Activated naive CD4-positive, alpha-beta T cell (primary cell): ENCODE results near the gene TBC1D5.
"Not testable (repeated sequence)": the region's sequence is repeated elsewhere in the genome, so short reads cannot be mapped to it uniquely, and the experiment has no call there.

Experiments
- DNase-seq, 4 experiments: peaks; one replicate each; lab custom pipeline; 2025; lab: John Stamatoyannopoulos, UW

The TBC1D5 gene

DNA sequence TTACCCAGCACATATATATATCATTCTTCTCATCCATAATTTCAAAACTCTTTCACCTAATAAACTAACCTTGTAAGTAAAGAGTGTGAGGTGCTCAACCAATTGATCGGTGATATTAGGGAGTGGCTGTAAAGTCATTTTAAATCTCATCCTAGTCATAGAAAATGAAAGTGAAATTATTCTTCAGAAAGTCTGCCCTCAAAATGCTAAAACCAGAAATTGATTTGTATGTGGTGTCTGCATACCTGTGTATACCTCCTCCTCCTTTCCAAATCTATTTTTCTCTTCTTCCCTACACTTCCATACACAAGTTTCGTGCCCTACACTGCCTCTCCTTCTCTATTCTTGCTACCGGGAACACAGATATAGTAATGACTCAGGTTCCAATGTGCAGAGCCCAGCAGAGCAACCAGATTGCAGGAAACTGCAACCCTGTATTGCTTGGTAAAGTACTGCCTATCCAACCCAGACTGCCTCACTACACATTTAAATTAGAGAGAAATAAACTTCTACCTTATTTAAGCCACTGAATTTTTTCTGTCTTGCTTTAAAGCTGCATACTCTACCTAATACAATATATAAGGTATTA, 7.4 kb upstream of the TBC1D5 start:
- DNase-seq: no peak

DNA sequence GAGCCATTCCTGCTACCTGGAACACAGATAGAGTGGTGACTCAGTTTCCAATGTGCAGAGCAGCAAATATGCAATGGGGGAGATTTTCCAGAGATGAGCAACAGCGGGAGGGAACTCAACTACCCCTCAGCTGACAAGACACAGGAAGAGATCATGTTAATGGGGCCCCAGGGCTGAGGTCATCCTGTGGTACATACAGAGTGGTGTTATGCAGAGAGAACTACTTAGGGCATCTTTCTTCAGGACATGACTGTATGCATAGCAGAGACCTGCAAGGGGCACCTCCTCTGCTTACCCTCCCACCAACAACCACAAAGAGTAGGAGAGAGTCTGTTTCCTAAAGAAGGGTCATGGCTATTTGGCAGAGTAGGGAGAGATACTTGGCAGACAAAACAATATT, 6.8 kb upstream of the TBC1D5 start:
- DNase-seq: no peak

DNA sequence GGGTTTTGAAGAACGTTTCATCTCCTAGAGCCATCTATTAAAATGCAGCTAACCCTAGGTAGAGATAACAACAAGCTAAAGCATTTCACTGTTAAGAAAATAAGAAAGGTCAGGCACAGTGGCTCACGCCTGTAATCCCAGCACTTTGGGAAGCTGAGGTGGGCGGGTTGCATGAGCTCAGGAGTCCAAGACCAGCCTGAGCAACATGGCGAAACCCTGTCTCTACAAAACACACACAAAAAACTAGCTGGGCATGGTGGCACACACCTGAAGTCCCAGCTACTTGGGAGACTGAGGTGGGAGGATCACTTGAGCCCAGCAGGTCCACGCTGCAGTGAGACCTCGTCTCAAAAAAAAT, 5.4 kb upstream of the TBC1D5 start:
- DNase-seq: no peak

DNA sequence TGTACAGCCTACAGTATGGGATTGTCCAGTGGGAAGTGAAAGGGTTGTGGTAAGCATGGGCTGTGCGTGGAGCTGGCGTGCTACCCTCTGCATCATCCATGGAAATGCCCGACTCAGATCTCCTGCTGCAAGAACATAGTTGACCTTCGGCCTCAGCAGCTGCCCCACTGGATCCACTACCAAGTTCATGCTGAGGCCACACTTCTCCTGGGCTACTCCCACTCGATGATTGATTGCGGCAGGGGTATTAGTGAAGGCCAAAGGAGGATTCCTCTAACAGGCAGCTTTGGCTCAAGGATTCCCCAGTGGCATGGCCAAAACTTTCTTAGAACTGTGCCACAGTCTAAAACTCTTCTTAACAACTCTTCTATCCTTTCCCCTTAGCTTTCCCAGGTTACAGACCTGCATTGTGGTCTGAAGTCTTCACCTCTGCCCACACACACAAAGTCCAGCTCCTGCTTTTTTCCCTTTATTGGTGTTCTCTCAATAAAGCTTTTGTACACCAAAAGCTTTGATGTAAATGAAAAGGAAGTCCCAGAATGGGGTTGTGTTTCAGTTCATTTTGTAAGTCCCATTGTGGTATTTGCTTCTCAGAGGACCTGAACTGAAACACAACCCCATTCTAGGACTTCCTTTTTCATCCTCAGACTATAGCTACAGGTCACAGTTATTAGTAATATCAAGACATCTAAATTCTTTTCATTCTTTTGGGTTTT, 4.9 kb upstream of the TBC1D5 start:
- DNase-seq: no peak

DNA sequence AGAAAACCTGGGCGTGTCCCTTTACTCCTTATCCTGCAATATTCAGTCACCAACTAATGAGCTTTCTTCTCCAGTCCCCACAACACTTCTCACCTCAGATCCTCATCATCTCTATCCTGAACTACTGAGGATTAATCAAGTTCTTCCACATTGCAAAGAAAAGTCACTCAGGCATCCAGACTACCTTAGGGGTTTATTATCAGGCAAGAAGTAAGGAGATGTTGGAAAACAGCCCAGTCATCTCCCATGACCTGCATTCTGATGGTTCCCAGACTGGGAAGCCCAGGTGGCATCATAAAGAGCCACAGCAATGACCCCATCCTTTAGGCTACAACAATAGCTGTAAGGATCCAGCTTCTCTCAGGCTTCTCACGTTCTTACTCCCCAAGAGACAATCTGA, 3.5 kb upstream of the TBC1D5 start:
- DNase-seq: no peak

DNA sequence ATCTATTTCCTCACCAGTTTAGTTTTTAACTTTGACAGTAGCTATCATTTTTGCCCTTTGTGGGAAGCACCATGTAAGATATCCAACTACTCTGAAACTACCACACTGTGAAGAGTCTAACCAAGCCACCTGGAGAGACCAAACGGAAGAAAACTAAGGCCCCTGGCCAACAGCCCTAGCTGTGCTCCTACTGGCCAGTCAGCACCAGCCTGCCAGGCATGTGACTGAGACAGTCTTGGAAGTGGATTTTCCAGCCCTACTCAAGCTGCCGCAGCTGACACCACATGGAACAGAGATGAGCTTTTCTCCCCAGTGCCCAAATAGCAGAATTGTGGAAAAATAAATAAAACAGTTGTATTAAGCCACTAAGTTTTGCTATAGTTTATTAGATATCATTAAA, 2.9 kb upstream of the TBC1D5 start:
- no peak for DNase-seq

DNA sequence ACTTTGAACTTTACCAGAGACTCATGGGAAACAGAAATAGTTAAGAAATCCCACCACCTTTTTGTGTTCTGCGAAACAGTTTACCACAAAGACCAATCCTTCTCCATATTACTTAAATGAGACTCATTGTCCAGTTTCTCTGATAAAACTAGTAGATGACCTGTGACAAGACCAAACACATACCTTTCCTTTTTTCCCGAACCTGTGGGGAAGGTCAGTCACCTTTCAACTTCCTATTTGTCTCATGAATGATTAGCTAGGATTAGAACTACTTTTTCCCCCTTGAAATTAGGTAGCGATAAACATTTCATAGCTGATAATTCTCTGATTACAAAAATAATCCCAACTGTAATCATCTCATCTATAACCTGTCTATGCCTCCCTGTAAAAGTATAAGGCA, 2.3 kb upstream of the TBC1D5 start:
- DNase-seq: no peak

DNA sequence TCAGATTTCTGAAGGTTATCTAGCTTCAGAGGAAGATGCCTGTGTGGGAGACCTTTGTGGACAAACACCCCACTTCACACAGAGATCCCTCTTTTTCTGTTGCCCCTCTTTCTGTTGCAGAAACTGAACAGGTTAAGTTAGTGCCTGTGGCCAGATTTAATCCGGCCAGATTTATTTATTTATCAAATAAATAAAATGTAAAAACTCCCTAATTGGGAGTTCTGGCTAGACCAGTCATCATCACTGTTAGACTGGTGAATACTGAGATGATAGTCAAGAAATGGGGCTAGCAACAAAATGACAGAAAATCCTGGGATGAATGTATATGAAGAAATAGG, 1.2 kb upstream of the TBC1D5 start:
- DNase-seq: no peak

DNA sequence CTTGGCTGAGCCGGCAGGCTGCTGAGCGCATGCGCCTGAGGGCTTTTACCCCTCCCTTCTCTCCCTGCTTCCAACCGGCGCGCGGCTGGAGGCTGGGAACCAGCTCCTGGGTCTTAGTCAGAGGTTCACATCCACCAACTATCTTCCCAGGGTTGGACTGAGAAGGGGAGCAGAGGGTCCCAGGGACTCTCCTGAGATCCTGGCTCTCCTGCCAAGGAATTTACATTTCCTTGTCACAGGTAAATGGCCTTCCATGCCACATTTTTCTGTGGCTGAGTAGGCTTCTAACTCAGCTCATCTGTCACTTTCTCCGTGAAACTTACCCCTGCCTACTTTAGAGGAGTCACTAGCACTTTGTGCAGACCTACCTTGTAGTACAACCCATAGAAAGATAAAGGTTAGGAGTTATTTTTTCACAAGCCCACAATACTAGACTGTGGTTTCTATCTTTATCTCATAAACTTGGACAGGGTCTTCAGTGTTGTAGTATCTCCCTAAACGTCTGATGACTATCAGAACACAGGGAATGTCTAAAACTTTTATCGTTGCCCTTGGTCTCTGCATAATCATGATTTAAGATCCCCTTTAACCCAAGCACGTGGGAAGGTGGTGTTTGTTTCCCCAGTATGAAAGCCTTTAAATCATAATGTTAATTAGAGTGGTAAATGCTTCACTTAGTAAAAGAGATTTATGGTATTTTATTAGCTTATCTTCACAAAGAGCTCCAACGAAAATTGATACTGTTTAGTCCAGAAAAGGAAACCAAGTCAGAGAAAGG, 638 bp upstream of the TBC1D5 start:
- no peak for DNase-seq

DNA sequence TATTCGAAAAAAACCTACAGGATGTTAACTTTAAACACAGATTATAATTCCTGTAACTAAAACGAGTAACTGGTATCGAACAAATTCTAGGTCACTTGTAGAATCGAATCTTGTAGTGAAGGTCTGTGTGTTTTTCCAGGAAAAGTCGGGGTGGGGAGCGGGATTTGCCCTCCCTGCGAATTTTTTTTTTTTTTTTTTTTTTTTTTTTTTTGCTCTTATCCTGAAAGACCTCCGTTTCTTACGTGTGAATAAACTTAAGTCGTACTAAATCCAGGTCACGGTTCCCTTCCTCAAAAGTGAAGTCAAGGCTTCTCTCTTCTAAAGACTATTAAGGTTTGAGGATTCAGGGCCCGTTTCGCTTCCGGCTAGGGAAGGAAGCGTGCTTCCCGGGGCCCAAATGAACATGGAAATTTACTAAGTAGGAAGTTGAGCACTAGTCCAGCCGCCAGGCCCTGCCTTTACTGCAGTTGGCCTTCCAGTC, 770 bp downstream of the TBC1D5 start:
- no peak for DNase-seq

DNA sequence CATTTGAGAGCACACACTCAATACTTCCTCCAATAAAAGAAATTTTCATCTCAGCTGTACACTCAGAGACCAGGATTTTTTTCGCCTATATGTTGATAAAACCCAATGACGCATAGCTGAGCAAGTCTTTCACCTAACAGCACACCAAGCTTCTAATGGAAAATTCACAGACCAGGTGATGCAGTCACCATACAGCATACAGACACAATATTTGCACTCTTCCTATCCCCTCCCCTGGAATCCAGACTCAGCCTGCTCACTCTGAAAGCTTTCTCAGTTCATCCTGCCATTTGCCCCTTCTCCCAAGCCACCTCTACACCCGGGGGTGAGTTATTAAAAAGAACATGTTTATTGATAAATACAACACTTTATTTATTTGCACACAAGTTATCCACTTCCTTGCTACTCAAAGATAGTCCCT, 1.7 kb downstream of the TBC1D5 start:
- no peak for DNase-seq

DNA sequence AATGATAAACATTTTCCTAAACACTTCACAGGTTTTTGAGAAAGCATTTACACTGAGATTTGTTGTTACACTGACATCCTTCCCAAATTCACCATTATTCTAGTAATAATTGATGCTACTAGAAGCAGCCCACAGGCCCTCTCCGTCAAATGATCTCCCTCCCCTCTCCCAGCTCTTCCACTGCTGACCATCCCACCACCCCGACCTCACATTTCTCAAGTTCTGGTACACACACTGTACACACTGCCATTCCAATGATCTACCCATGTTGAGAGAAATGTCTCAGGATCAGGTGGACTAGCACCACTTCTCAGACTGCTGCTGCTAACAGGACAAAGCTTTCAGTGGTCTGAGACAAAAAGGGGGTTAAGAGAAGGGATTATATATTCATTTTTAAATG, 3.5 kb downstream of the TBC1D5 start:
- no peak for DNase-seq

DNA sequence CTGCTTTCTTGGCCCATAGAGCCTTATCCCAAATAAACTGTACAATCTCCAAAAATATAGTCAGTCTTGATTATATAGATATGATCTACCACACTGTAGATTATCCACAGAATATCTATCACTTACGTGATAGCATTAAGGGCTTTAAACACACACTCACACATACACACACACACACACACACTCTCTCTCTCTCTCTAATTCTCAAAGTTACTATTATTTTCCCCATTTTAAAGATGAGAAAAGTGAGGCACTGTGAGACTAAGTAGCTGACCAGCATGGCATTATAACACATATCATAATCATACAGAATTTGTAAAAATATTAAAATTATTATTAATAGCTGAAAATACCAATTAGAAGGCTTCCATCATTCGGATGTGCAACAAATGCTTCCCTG, 4.2 kb downstream of the TBC1D5 start:
- no peak for DNase-seq

DNA sequence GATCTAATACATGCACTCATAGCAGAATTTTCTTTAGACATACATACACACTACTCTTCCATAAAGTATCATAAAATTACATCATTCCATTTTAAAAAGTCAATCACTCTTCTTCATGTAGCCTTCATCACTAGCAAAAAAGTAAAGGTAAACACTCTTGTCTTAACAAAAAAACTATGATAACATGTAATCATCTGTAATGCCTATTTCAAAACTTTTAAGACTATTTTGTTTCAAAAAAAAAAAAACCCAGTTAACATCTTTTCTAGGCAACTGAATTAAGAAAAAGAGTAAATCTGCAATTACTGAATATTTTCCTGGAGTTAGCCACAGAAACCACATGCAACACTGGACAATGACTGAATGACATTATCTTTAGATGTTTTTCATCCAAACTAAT, 4.8 kb downstream of the TBC1D5 start:
- no peak for DNase-seq

DNA sequence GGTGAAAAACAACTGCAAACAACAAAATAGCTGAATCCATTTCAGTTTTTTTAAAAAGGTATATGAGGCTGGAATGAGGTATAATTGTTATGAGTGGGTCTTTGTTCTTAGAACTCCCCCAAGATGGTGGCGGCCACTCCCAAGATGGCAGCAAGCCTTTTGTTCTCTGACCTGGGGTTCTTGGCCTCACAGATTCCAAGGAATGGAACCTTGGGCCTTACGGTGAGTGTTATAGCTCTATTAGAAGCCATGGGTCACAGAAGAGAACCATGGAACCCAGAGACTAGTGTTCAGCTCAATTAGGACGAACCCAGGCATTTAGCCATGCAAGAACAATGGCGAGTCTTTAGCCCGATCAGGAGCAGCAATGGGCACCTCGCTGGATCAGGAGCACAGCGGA, 7.1 kb downstream of the TBC1D5 start:
- DNase-seq: not testable (repeated sequence)

DNA sequence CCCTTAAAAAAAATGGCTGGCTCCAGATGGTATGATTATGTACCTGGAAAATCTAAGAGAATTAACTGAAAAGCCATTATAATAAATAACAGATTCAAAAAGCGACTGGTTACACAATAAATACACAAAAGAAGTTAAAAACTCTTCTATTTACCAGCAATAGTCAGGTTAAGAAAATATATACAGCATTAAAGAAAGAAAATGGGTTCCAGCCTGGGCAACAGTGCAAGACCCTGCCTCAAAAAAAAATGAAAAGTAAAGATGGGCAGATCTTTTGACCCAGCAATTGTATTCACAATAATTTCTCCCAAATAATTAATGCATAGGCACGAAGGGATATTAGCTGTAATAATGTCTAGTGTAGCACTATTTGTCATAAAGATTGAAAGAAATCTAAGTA, 8.7 kb downstream of the TBC1D5 start:
- DNase-seq: no peak

DNA sequence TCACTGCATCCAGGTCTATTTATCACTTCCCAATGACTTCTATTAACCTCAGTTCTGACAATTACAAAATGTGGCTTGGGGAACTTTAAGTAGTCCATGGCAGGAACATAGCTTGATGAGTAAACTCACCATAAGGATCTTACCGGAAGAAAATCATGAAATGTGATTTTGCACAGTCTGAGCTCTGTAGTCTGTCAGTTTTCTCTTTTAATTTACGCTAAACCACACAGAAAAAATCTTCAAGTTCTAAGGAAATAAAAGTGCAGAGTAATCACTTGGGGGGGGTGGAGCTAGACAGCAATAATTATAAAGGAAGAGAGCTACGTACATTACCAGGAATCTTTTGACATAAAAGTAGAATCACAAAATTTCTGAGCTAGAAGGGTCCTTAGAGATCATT, 9.2 kb downstream of the TBC1D5 start:
- no peak for DNase-seq

DNA sequence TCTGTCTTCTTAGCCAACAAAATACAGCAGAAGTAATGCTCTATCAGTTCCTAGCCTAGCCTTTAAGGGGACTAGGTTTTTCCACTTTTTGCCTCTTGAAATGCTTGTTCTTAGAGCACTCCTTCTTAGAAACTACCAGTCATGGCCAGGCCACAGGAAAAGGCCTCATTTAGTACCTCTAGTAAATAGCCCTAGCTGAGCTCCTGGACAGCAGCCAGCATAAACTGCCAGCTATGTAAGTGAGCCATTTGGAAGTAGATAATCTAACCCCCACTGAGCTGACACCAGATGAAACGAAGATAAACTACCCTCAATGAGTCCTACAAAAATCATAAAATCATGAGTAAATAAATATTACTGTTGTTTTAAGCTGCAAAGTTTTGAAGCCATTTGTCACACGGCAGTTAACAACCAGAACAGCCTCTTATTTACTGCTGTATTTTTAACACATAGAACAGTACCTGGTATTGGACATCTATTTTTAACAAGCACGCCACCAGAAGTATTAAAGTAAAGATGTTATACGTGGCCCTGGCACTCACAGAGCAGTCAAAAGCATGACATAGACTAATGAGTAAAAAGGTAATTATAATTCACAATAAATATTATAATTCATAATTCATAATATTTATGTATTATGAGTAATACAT, 12.0 kb downstream of the TBC1D5 start:
- no peak for DNase-seq

DNA sequence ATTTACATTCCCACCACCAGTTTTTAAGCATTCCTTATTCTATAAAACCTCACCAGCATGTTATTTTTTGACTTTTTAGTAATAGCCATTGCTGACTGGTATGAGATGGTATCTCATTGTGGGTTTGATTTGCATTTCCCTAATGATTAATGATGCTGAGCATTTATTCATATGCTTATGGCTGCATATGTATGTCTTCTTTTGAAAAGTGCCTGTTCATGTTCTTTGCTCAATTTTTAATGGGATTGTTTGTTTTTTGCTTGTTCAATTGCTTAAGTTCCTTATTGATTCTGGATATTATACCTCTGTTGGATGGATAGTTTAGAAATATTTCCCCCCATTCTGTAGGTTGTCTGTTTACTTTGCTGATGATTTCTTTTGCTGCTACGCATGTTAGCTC, 16.1 kb downstream of the TBC1D5 start:
- DNase-seq: no peak

DNA sequence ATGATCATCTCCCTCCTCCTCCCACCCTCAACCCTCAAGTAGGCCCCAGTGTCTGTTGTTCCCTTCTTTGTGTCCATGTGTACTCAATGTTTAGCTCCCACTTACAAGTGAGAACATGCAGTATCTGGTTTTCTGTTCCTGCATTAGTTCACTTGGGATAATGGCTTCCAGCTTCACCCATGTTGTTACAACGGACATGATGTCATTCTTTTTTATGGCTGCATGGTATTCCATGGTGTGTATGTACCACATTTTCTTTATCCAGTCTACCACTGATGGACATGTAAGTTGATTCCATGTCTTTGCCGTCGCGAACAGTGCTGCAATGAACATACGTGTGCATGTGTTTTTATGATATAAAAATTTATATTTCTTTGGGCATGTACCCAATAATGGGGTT, 16.6 kb downstream of the TBC1D5 start:
- not testable (repeated sequence) for DNase-seq

DNA sequence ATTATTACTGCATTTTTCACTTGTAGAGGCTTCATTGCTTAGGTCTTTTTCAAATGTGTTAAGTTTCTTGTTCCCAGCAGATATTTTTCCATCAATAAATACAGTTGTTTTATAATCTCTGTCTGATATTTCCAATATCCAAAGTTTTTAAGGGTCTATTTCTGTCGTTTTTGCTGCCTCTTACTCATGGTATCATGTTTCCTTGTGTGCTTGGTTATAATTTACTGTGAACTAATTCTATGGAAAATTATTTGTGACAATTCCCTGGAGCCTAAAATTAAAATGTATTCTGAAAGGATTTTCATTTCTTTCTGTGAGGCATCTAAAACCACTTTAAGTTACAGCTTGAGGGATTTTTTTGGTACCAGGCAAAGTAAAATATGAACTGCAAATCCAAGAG, 17.5 kb downstream of the TBC1D5 start:
- DNase-seq: no peak

DNA sequence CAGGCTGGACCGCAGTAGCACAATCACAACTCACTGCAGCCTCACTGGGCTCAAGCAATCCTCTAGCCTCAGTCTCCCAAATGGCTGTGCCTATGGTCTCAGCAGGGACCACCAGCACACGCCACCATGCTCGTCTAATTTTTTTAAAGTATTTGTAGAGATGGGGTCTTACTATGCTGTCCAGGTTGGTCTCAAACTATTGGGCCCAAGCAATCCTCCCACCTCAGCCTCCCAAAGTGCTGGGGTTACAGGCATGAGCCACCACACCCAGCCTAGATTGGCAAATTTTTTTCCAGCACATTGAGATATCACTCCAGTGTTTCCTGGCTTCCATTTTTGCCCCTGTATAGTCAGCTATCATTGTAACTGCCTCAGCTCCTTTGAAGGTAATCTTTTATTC, 18.3 kb downstream of the TBC1D5 start:
- DNase-seq: no peak

DNA sequence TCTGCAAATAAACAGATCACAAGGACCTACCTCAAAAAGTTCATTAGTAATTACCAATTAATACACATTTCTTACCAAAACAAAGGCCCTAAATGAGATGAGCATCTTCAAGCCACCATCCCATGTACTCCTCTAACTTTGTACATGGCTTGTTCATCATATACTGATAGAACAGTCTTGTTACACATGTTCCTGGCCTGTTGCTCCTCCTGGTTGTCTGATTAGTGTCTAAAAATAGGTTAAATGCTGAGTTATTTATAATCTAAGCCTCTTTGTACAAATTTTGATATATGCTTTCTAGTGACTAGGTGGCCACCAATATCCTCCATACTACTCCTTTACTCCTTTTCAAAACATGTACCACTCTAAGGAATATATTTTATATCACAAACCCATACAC, 25.0 kb downstream of the TBC1D5 start:
- DNase-seq: no peak
